H7 (cell line): ENCODE results near the gene NFATC2IP. TPM values are rescaled to one million over a fixed set of nuclear protein-coding genes. Genes with fewer than 3 reads are reported as not detected.
"Not testable (repeated sequence)": the region's sequence is repeated elsewhere in the genome, so short reads cannot be mapped to it uniquely, and the experiment has no call there.

Source experiments
- DNase-seq: peaks from one replicate; pipeline ENCODE4 v3.0.0; 2012
- H3K27me3 ChIP-seq: 2 replicates; pipeline ENCODE4 v1.6.0; 2011; ENCODE audit warnings: mild to moderate bottlenecking, low read length; ENCODE audit not compliant: control insufficient read depth, insufficient read depth
- H3K36me3 ChIP-seq: replicated peaks from 2 replicates; pipeline ENCODE4 v1.5.1; 2011; ENCODE audit warnings: low read length; ENCODE audit not compliant: control insufficient read depth, insufficient read depth
- H3K4me3 ChIP-seq: 2 replicates; pipeline ENCODE4 v1.5.1; 2011; ENCODE audit warnings: low read depth, mild to moderate bottlenecking, control low read depth, low read length, moderate library complexity; ENCODE audit not compliant: insufficient read depth
- total RNA-seq: library from RNA; depleted of rRNA; stranded (reverse); fragments of >200 nt; shearing (Covaris generic); gene quantifications from 2 replicates; pipeline ENCODE4 v1.2.3, GENCODE V29; 2014

The NFATC2IP gene
- total RNA-seq, 1 experiment from 2014 or later = 29.1 TPM

- H3K36me3 ChIP-seq = peaks cover 2% of the 10 kb centered on the region
- peak within 1 kb of the TSS; percentile 85 for H3K4me3 ChIP-seq
- DNase-seq = peak; percentile 99
- H3K27me3 ChIP-seq = no peaks in the 10 kb centered on the region
Observed at GRCh38 chr16:28974437-28975157, 23.9 kb downstream of the NFATC2IP start, which contains the start of gene SPNS1. Gene SPNS1, plus strand, starts transcription at chr16:28974778. Its CDS starts 374 bp downstream, at chr16:28975152.

GRCh38 chr16:28975158-28975599, 24.4 kb downstream of the NFATC2IP start:
- peaks cover 2% of the 10 kb centered on the region for H3K36me3 ChIP-seq
- H3K4me3 ChIP-seq = peak overlapping the region; percentile 85
- DNase-seq = no peak
- H3K27me3 ChIP-seq = no peaks in the 10 kb centered on the region

GRCh38 chr16:28977703-28978662, 27.2 kb downstream of the NFATC2IP start:
- Histone ChIP-seq H3K4me3 (no peak overlapping the region), H3K36me3 (peaks cover 3% of the 10 kb centered on the region), H3K27me3 (no peaks in the 10 kb centered on the region)
- DNase-seq = peak; percentile 94

- H3K27me3 ChIP-seq, H3K36me3 ChIP-seq, H3K4me3 ChIP-seq: not testable (repeated sequence)
- peak; percentile 62 for DNase-seq
Observed at GRCh38 chr16:28980330-28980729, 29.6 kb downstream of the NFATC2IP start.

- DNase-seq = no peak
- no peak overlapping the region for H3K4me3 ChIP-seq
- H3K36me3 ChIP-seq = peaks cover 3% of the 10 kb centered on the region
- no peaks in the 10 kb centered on the region for H3K27me3 ChIP-seq
Observed at GRCh38 chr16:28980929-28981328, 30.2 kb downstream of the NFATC2IP start.

- no peaks in the 10 kb centered on the region for H3K27me3 ChIP-seq
- H3K4me3 ChIP-seq = no peak overlapping the region
- peaks cover 3% of the 10 kb centered on the region for H3K36me3 ChIP-seq
- peak; percentile 90 for DNase-seq
Observed at GRCh38 chr16:28981517-28981916, 30.8 kb downstream of the NFATC2IP start.

- DNase-seq = no peak
- Histone ChIP-seq H3K4me3 (no peak overlapping the region), H3K36me3 (peaks cover 3% of the 10 kb centered on the region), H3K27me3 (no peaks in the 10 kb centered on the region)
Observed at GRCh38 chr16:28982418-28982817, 31.7 kb downstream of the NFATC2IP start.

- peak; percentile 23 for DNase-seq
- H3K36me3 ChIP-seq = peaks cover 3% of the 10 kb centered on the region
- H3K4me3 ChIP-seq = no peak overlapping the region
- H3K27me3 ChIP-seq = no peaks in the 10 kb centered on the region
Observed at GRCh38 chr16:28982949-28983348, 32.2 kb downstream of the NFATC2IP start.

GRCh38 chr16:28983644-28984043, 32.9 kb downstream of the NFATC2IP start:
- Histone ChIP-seq H3K27me3 (no peaks in the 10 kb centered on the region), H3K36me3 (peaks cover 2% of the 10 kb centered on the region), H3K4me3 (no peak overlapping the region)
- DNase-seq = peak; percentile 18

- Histone ChIP-seq H3K36me3 (peaks cover 2% of the 10 kb centered on the region), H3K4me3 (no peak overlapping the region), H3K27me3 (no peaks in the 10 kb centered on the region)
- DNase-seq = peak; percentile 32
Observed at GRCh38 chr16:28984091-28984490, 33.4 kb downstream of the NFATC2IP start.

GRCh38 chr16:28984619-28985135, 33.9 kb downstream of the NFATC2IP start, which contains the start of gene LAT:
Gene LAT, plus strand, starts transcription at chr16:28985052. Its CDS starts 366 bp downstream, at chr16:28985418.
- Histone ChIP-seq H3K4me3 (no peak within 1 kb of the TSS), H3K36me3 (peaks cover 2% of the 10 kb centered on the region), H3K27me3 (no peaks in the 10 kb centered on the region)
- peak; percentile 44 for DNase-seq

GRCh38 chr16:28985211-28986041, 34.7 kb downstream of the NFATC2IP start:
- DNase-seq = peak; percentile 28
- H3K27me3 ChIP-seq = no peaks in the 10 kb centered on the region
- H3K4me3 ChIP-seq = no peak overlapping the region
- peaks cover 2% of the 10 kb centered on the region for H3K36me3 ChIP-seq

GRCh38 chr16:28986046-28986445, 35.3 kb downstream of the NFATC2IP start:
- no peaks in the 10 kb centered on the region for H3K27me3 ChIP-seq
- no peak overlapping the region for H3K4me3 ChIP-seq

GRCh38 chr16:28986492-28986891, 35.8 kb downstream of the NFATC2IP start:
- no peak for DNase-seq
- Histone ChIP-seq H3K4me3 (no peak overlapping the region), H3K27me3 (no peaks in the 10 kb centered on the region), H3K36me3 (peaks cover 2% of the 10 kb centered on the region)

More at GRCh38 chr16:28986046-28986445, 35.3 kb downstream of the NFATC2IP start:
- peaks cover 2% of the 10 kb centered on the region for H3K36me3 ChIP-seq
- DNase-seq = peak; percentile 20
